SK-MEL-5 (cell line): ENCODE results near the gene GPAT3. TPM values are rescaled to one million over a fixed set of nuclear protein-coding genes. Genes with fewer than 3 reads are reported as not detected.
"Not testable (repeated sequence)": the region's sequence is repeated elsewhere in the genome, so short reads cannot be mapped to it uniquely, and the experiment has no call there.

ENCODE experiments used
- DNase-seq: peaks from one replicate; pipeline ENCODE4 v3.0.0-alpha.2; 2016; ENCODE audit warnings: low read depth, low spot score
- in situ Hi-C: cut with HindIII; loops from 2 replicates; pipeline ENCODE4 v1.10.0; 2016; ENCODE audit warnings: low sequenced_read_pairs, high pct_unique_total_duplicates, low pct_unique_long_range_greater_than_20kb
- polyA plus RNA-seq, 2 experiments: library from polyadenylated mRNA; depleted of rRNA; stranded (reverse); fragments of >200 nt; gene quantifications; 2 replicates each; pipeline ENCODE4 v1.2.3, GENCODE V29; 2015
- total RNA-seq: library from RNA; depleted of rRNA; stranded (reverse); fragments of >200 nt; shearing (Covaris generic); gene quantifications from 2 replicates; pipeline ENCODE4 v1.2.3, GENCODE V29; 2014; rRNA removed

GPAT3 gene
- 95.7 and 97.1 TPM in 2 replicates for total RNA-seq
- polyA plus RNA-seq (2015; cell fraction: cytosol; rRNA removed): 83.5 and 93.1 TPM in 2 replicates
- polyA plus RNA-seq (2015; cell fraction: nucleus; rRNA removed): 68.9 and 80.5 TPM in 2 replicates

DNA sequence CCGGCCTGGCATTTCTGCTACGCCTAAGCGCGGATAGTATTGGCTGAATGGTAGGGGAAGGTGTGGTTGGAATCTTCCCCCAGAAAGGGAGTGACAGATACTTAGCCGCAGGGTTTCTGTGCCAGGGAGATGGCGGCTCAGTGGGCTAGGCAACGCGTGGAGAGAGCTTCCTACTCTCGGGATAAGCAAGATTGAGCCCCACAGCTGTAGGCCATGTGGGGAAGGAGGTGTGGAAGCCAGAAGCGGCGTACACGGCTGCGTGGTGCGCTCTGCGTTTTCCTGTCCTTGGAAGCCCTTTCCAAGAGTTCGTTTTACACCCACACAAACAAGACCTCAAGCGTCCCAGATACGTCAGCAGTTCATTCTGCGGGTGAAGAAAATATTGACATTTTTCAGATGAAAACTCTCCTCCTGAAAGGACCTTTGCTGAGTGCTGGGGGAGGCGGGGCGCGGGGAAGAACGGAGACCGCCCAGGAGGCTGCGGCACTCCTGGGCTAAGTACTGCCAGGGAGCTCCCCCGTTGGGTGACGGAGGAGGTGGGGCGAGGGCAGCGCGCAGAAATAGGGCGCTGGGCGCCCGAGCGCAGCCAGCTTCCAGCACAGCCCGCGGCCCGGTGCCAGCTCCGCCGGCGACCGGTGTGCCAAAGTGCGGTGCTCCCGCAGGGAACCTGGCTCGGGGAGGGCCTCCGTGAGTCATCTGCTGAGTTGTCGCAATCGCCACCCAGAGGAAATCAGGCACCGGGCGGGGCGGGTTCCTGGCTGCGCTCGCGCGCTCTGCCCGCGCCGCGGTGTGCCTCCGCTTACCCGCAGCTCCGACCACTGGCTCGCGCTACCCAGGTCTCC, at the start of gene GPAT3:
GPAT3 (plus strand) TSS at position 589 of the 842 bp plus-strand sequence. CDS start 515 bp downstream, outside the sequence.
- DNase-seq: peak; percentile 78
- in situ Hi-C loops: no loop called here

DNA sequence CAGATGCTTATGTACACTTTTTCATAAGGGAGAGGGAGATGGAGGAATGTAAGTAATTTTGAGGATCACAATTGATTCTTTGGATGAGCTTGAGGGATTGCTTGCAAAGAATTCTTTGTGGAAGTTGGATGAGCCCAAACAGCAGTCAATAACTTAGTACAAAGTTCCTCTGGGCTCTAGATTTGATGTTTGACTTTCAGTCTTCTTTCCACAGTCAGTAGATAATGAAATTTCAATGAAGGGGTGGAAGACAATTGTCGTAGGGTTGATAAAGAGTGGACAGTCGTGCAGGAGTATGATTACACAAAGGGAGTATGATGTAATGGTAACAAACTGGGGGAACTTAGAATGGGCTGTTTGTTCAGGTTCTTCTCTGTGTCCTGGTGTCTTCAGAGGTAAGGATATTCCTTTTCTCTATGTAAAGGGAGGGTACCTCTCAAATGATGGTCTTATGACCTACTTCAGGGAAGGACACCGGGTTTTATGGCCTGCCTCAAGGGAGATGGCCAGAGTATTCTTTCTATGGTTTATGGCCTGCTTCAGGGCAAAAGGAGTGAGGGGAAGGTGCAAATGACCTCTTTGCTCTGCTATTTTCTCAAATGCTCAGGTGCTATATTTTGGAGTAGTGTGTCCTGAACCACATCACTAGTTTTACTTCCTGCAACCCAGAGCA, 49.3 kb upstream of the GPAT3 start:
- in situ Hi-C loops: no loop called here

DNA sequence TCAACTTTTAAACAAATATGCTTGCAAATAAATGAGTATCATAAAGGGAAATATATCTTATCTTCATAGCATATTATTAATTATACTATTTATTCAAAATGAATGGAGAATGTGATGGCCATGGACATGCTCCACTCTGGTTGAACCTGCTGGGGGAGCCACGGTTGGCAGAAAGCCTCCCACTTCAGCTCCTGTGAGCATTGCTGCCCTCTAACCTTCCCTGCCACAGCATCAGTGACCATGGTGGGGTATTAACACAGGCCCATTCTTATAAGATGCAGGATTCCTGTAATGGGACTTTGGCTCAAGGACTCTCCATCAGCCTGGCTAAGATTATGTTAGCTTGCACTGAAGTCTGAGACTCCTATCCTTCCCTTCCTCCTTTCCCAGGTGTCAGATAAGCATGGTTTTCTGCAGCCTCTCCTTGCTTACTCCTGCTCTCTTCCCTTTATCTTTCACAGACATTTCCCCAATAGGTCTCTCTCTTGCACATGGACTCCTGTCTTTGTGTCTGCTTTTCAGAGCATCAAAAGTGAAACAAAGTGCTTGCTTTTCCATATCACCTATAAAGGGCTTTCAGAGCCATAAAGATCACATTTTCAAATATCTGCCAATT, 46.1 kb upstream of the GPAT3 start:
- in situ Hi-C loops: no loop called here
- peak; percentile 35 for DNase-seq

More for the DNA sequence above, 49.3 kb upstream of the GPAT3 start:
- DNase-seq: peak; percentile 22

DNA sequence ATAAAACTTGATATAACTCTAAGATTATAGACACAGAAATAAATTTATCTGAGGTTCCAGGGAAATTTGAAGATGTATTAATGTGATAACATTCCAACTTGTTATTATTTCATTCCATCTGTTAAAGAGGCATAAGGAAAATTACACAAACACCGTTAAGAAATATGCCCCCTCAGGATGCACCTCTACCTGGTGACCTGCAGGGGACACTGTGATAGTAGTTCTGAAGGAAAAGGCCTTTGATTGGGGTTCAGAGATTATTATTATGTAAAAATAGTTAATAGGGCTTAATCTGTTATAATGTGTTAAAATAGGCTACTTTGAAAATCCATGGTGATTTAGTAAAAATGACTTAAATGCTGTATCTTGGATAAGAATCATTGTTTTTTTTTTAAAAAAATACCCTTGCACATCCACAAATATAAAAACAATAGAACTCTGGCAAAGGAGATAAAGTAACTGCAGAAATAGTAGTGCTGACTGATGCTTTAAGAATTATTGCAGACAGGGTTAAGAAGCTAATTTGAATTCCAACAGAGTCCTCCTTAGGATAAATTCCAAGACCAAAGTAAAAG, 44.9 kb upstream of the GPAT3 start:
- peak; percentile 42 for DNase-seq
- in situ Hi-C loops: no loop called here

DNA sequence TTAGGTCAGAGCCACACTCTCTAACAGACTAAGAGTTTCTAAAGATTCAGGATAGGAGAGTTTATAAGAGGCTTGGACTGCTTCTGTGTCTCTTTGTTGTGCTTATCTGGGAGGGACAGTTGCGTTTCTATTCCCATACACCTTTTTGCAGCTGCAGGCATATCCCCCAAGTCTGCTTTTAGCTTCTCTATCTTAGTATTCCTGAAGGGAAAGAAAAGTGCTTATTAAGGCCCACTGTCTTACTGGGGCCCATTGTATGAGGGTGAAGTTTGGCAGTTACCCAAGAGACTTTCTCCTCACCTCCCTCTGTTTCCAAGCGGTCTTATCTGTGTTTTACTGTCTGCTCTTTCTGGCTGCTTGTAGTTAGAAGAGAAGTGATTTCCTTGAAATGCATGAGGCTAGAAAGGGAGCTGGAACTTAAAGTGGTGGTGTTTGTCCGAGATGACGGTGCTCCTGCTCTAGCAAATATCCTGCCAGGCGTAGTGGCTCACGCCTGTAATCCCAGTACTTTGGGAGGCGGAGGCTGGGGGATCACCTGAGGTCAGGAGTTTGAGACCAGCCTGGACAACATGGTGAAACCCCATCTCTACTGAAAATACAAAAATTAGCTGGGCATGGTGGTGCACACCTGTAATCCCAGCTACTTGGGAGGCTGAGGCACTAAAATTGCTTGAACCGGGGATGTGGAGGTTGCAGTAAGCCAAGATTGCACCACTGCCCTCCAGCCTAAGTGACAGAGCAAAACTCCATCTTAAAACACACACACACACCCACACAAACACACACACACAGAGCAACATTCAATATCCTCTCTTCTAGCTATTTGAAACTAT, 39.6 kb upstream of the GPAT3 start:
- in situ Hi-C loops, DNase-seq: not testable (repeated sequence)

DNA sequence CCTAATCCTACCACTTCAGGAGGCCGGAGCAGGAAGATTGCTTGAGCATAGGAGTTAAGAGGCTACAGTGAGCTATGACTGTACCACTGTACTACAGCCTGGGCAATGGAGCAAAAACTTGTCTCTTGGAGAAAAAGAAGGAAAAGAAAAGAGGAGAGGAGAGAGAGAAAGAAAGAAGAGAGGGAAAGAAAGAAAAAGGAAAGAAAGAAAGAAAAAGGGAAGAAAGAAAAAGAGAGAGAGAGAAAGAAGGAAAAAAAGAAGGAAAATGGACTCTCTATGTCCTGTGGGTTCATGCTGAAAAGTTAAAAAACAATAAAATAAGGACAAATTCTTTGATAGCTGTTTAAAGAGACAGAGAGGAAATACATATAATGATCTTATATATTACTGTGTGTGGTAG, 37.7 kb upstream of the GPAT3 start:
- DNase-seq: no peak
- in situ Hi-C loops: no loop called here

DNA sequence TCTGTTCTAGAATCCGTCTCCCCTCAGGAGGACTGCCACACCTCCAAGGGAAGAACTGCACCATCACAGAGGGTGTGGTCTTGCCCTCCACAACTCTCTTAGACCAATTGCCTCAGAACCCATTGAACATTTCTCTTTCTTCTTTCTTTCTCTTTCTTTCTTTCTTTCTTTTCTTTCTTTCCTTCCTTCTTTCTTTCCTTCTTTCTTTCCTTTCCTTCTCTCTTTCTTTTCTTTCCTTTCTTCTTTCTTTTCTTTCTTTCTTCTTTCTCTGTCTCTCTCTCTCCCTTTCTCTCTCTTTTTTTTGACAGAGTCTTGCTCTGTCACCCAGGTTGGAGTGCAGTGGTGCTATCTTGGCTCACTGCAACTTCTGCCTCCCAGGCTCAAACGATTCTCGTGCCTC, 34.2 kb upstream of the GPAT3 start:
- in situ Hi-C loops: not testable (repeated sequence)

DNA sequence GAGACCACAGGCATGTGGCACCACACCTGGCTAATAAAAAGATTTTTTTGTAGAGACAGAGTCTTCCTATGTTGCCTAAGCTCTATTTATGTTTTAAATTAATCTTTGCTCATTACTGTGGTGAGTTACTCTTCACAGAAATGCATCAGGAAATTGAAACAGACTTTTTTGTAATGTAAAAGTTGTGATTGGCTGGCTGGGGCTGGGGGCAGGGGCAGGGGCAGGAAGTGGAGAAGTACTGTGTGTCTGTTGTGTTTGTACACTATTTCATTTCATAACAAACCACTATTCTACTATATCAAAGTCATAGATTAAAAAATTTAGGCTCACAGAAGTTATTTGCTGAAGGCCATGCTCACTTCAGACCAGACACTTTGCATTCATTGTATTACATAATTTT, 31.9 kb upstream of the GPAT3 start:
- no peak for DNase-seq
- in situ Hi-C loops: no loop called here

More for the DNA sequence above, 34.2 kb upstream of the GPAT3 start:
- DNase-seq: not testable (repeated sequence)

DNA sequence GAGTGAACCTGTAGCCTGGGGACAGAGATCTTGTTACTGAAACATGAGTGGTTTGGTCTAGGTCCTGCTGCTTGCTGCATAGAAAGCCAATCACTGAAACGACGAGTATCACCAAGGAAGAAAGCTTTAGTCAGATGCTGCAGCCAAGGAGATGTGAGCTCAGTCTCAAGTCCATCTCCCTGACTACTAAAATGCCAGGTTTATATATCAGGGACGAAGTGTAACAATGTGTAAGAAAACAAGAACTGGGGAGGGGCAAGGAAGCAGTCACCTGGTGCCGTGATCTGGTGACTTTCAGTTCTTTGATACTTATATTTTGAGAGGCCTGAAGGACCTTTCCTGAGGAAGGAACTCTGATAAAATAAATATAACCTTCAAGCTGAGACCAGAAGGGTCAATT, 31.4 kb upstream of the GPAT3 start:
- in situ Hi-C loops: no loop called here
- DNase-seq: no peak

DNA sequence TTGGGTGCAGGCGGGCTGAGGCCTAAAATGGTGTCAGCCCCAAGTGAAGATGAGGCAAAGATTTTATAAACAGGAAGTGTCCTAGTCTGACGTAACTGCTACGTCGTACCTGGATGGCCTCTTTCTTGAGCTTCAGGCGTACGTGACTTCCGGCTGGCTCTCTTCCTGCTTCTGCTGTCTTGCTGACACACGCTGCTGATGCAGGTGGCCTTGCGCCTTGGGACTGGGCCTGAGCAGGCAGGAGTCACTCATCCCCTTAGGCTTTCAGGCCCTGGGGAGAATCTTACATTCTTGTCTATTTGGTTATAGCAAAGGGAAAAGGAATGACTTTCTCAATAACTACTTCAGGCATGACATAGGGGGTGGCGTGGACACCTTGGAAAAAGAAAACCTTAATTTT, 30.9 kb upstream of the GPAT3 start:
- in situ Hi-C loops: no loop called here
- DNase-seq: no peak

DNA sequence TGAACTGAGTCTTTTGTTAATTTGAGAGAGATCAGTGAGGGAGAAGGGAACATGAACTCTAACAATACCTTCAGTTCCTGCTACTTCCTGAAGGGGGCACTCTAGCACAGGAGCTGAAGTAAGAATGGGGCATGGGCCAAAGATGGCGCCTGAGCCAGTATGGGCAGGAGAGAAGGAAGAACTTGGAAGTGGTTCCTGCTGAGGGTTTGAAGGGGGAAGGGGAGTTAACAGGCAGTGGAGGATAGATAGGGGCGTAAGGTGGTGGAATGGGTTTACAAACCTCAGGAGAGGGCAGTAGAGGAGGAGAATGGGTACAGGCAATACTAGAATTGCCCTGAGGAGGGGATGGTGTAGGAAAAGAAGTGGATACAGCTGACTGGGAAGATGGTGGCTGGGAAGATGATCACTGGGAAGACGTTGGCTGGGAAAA, 26.7 kb upstream of the GPAT3 start:
- DNase-seq: peak; percentile 84
- in situ Hi-C loops: not testable (repeated sequence)

DNA sequence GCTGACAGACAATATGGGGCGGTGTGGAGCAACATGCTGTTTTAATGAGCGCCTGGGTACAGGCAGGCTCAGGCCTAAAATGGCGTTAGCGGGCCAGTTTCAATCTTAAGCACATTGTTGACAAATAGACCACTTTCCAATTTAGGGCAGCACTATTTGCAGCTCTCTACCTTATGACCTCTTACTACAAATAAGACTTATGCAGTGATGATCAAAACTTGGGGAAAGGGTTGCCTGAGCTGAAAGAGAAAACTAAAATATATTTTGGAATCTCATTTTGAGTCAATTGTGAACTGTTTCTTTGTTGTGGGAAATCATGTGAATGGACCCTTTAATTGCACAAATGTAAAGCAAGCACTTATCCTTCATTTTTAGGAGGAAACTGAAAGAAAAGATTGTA, 25.5 kb upstream of the GPAT3 start:
- no peak for DNase-seq
- in situ Hi-C loops: no loop called here

DNA sequence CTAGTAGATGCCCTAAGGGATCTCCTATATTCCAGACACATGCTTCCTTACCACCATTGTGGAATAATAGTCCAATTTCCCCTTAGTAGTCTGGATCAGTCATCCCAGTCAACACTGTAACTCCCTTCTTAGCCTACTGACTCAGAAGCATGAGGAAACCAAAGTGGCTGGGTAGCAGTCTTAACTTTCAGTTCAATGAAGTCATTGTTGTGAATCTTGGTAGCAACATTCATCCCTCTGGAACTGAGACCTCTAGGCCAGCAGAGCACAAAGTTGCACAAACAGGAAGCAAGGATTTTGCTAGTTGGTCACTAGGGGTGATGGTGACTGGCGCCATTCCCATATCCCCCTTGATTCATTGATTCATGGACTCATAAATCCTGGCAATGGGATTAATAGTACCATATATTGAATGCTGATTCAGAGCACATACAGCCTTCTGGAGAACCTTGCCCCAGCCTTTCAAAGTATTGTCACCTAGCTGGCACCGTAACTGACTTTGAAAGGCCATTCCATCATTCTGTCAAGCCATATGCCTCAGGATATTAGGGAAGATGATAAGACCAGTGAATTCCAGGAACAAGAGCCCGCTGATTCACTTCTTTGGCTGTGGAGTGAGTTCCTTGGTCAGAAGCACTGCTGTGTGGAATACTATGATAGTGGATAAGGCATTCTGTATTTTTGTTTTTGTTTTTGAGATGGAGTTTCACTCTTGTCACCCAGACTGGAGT, 19.7 kb upstream of the GPAT3 start:
- DNase-seq: peak; percentile 98

DNA sequence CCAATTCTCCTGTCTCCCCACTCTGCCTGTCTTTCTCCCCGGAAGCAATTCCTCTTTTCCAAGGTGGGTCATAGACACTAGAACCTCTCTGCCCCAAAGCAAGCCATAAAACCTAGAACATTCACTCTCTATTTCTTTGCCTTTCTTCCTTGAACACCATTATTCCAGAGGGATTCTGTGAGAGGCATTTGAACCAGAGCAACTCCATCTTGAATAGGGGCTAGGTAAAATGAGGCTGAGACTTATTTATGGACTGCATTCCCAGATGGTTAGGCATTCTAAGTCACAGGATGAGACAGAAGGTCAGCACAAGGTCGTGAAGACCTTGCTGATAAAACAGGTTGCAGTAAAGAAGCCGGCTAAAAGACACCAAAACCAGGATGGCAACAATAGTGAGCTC, 13.7 kb upstream of the GPAT3 start:
- in situ Hi-C loops: no loop called here
- DNase-seq: no peak

More for the DNA sequence above, 19.7 kb upstream of the GPAT3 start:
- in situ Hi-C loops: no loop called here

DNA sequence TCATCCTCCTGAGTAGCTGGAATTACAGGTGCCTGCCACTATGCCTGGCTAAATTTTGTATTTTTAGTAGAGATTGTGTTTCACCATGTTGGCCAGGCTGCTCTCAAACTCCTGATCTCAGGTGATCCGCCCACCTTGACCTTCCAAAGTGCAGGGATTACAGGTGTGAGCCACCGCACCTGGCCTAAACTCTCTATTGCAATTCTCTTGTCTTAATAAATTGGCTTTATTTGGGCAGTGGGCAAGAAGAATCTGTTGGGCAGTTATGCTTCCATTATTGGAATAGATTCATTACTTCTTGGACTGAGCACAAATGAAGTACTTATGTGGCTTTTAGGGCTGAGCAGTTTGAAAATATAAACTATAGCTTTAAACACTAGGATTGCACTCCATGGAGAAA, 8.2 kb upstream of the GPAT3 start:
- no peak for DNase-seq
- in situ Hi-C loops: no loop called here
